ENCODE results near the gene OR5B2. TPM values are rescaled to one million over a fixed set of nuclear protein-coding genes. Genes with fewer than 3 reads are reported as not detected.

Gene OR5B2
- total and polyA plus RNA-seq, 7 donors: 0.36 TPM; not detected in 6

DNA sequence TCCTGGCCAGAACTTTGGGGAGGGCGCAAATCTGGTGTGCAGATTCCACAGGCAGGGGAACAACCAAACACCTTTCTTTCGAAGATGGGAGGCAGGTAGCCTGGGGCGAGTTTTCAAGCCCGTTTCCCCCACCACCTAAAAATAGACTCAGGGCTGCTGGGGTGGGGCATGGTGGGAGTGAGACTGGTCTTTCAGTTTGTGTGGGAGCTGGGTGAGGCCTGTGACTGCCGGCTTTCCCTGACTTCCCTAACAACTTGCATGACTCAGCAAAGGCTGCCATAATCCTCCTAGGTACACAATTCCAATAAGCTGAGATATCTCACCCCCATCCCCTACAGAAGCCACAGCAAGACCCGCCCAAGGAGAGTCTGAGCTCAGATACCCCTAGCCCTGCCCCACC lies 18.4 kb upstream of the OR5B2 start:
- Histone ChIP-seq H3K27ac (no peak overlapping the region), H3K27me3 (no peaks in the 10 kb centered on the region), H3K4me1 (no peaks in the 10 kb centered on the region), H3K36me3 (no peaks in the 10 kb centered on the region), H3K9me3 (peaks cover 0 to 6% (median 2%) of the 10 kb centered on the region in 4 donors), H3K4me3 (no peak overlapping the region)
- intact Hi-C loops (cut with DNase I): no loop called here
- 86% methylated on average over 6 of the region's 6 CpGs for WGBS, 2 donors
- DNase-seq: no peak
- TF ChIP-seq EP300 (IDR thresholded peaks at IDR 0.05): no peak
- no peak for TF ChIP-seq POLR2AphosphoS5 (IDR thresholded peaks at IDR 0.05)
- TF ChIP-seq POLR2A (IDR thresholded peaks at IDR 0.05): no peak

DNA sequence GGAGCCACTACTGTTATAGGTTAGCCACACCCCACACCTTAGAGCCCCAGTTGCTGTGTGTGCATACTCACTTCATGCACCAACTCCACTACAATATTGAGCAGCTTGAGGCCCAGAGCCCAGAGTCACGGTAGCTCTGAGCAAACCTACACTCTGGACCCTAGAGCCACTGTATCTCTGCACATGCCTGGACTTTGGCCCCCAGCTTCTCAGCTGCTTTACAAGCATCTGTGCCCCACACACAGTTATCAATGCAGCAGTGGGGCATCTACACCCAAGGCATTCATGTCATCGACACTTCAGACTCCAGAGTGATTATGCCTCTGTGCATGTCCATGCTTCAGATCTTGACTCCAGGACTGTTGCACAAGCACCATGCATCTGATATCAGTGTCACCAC lies 16.4 kb upstream of the OR5B2 start:
- TF ChIP-seq POLR2A (IDR thresholded peaks at IDR 0.05) (no peak), POLR2AphosphoS5 (IDR thresholded peaks at IDR 0.05) (no peak), EP300 (IDR thresholded peaks at IDR 0.05) (no peak)
- TF ChIP-seq, protein P1, sequence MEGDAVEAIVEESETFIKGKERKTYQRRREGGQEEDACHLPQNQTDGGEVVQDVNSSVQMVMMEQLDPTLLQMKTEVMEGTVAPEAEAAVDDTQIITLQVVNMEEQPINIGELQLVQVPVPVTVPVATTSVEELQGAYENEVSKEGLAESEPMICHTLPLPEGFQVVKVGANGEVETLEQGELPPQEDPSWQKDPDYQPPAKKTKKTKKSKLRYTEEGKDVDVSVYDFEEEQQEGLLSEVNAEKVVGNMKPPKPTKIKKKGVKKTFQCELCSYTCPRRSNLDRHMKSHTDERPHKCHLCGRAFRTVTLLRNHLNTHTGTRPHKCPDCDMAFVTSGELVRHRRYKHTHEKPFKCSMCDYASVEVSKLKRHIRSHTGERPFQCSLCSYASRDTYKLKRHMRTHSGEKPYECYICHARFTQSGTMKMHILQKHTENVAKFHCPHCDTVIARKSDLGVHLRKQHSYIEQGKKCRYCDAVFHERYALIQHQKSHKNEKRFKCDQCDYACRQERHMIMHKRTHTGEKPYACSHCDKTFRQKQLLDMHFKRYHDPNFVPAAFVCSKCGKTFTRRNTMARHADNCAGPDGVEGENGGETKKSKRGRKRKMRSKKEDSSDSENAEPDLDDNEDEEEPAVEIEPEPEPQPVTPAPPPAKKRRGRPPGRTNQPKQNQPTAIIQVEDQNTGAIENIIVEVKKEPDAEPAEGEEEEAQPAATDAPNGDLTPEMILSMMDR (IDR thresholded peaks at IDR 0.05): no peak
- DNase-seq: no peak
- intact Hi-C loops (cut with DNase I): no loop called here
- Histone ChIP-seq H3K27me3 (no peaks in the 10 kb centered on the region), H3K4me1 (no peaks in the 10 kb centered on the region), H3K36me3 (no peaks in the 10 kb centered on the region), H3K9me3 (peaks cover 0 to 6% (median 2%) of the 10 kb centered on the region in 4 donors), H3K4me3 (no peak overlapping the region), H3K27ac (no peak overlapping the region)
- 55 to 88% methylated on average over 2 of the region's 2 CpGs for WGBS, 2 donors

DNA sequence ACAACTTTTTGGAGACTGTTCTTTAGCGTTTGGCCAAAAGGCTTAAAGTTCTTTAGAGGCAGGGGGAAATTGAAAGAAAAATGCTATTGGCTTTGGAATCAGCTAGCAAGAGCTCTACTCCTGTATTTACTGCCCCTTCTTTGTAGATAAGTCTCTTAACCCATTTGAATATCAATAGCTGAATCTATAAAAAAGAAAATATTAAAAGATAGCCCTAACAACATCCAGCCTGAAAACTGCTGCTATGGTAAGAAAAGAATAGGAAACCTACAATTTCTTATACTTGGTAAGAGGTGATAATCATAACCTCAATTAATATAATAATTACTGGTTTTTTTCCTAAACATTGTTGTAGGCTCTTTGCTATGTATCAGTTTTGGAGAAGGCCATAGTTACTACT lies 14.2 kb upstream of the OR5B2 start, which contains the start of gene OR5B12:
OR5B12 (minus strand) TSS at position 101 of the 400 bp plus-strand sequence. CDS start 2,085 bp downstream, outside the sequence.
- no peak within 1 kb of the TSS for H3K27ac ChIP-seq
- TF ChIP-seq POLR2A (IDR thresholded peaks at IDR 0.05) (no peak), POLR2AphosphoS5 (IDR thresholded peaks at IDR 0.05) (no peak), EP300 (IDR thresholded peaks at IDR 0.05) (no peak)
- TF ChIP-seq, protein P1 (IDR thresholded peaks at IDR 0.05): no peak
- 84 to 97% methylated on average over 1 of the region's 1 CpG for WGBS, 2 donors
- peaks cover 0 to 6% (median 2%) of the 10 kb centered on the region in 4 donors for H3K9me3 ChIP-seq
- no peaks in the 10 kb centered on the region for H3K4me1 ChIP-seq
- no peaks in the 10 kb centered on the region for H3K36me3 ChIP-seq
- no peaks in the 10 kb centered on the region for H3K27me3 ChIP-seq
- H3K4me3 ChIP-seq: no peak within 1 kb of the TSS
- no peak for DNase-seq
- intact Hi-C loops (cut with DNase I): no loop called here

DNA sequence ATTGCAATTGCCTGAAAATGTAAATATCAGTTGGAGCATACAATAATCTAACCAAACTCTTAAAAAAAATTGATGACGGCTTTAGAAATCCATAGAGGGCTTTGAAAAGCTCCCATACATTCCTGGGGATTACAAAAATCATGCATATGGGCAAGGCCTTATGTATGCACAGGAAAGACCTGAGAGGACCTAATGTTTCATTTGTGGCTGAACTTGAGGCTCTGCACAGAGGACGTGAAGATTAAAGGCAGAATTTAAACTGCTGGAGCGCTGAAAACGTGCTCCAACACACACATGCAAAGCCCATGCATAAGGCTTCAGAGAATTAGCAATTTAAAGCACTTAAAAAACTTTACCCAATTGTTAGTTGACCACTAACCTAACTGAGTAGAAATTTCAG lies 10.6 kb upstream of the OR5B2 start:
- Histone ChIP-seq H3K36me3 (no peaks in the 10 kb centered on the region), H3K4me1 (no peaks in the 10 kb centered on the region), H3K27me3 (no peaks in the 10 kb centered on the region), H3K4me3 (no peak overlapping the region), H3K9me3 (peaks cover 0 to 7% (median 2%) of the 10 kb centered on the region in 4 donors), H3K27ac (no peak overlapping the region)
- intact Hi-C loops (cut with DNase I): no loop called here
- TF ChIP-seq POLR2AphosphoS5 (IDR thresholded peaks at IDR 0.05) (no peak), POLR2A (IDR thresholded peaks at IDR 0.05) (no peak), EP300 (IDR thresholded peaks at IDR 0.05) (no peak)
- TF ChIP-seq, protein P1 (IDR thresholded peaks at IDR 0.05): no peak
- DNase-seq: no peak
- 27 to 51% methylated on average over 4 of the region's 4 CpGs for WGBS, 2 donors

DNA sequence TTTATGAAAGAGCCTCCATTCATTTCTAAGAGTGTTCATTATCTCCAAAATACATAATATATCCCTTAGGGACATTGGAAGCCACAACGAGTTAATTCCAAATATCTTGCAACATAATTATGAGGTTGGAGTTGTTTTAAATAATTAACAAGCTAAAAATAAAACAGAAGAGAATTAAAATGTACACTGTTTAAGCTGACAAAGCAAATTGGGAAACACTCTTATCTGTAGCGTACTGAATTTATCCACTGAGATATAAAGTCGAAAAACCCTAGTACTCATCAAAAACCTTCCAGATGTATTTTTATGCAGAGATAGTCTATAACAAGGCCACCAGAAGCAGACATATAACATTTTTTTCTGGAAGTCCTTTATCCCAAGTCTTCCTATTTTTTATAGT lies 6.3 kb upstream of the OR5B2 start:
- Histone ChIP-seq H3K9me3 (peaks cover 0 to 7% (median 2%) of the 10 kb centered on the region in 4 donors), H3K4me1 (no peaks in the 10 kb centered on the region), H3K36me3 (no peaks in the 10 kb centered on the region), H3K27ac (no peak overlapping the region), H3K4me3 (no peak overlapping the region), H3K27me3 (no peaks in the 10 kb centered on the region)
- DNase-seq: no peak
- intact Hi-C loops (cut with DNase I): no loop called here
- 75 to 87% methylated on average over 3 of the region's 3 CpGs for WGBS, 2 donors
- TF ChIP-seq POLR2AphosphoS5 (IDR thresholded peaks at IDR 0.05) (no peak), POLR2A (IDR thresholded peaks at IDR 0.05) (no peak), EP300 (IDR thresholded peaks at IDR 0.05) (no peak)
- TF ChIP-seq, protein P1 (IDR thresholded peaks at IDR 0.05): no peak

Measured in sigmoid colon (tissue), 7 donors.